Muscle of back (tissue), 11 donors: Measurements from ENCODE around the gene TMEM132D. TPM values are rescaled to one million over a fixed set of nuclear protein-coding genes. Genes with fewer than 3 reads are reported as not detected.
A peak's percentile ranks its signal among the peaks of the same experiment; 100 is the strongest.

ENCODE experiments used
- DNase-seq, 3 donors: peaks; one replicate each; pipeline versions ENCODE4 v3.0.0 to v3.0.0-alpha.2; 2013
- polyA plus RNA-seq, 10 donors: library from polyadenylated mRNA; unstranded; fragments of 120-200 nt; gene quantifications; one replicate each; pipeline ENCODE4 v1.2.1, GENCODE V29; 2013; ENCODE audit not compliant: insufficient read length in 10 of 10

TMEM132D gene
- polyA plus RNA-seq, 10 donors = 0.35 to 1.6 (median 0.91) TPM

- DNase-seq = peak in 2 of 3 donors; percentile 8 to 45
Measured at GRCh38 chr12:129103231-129103630, 800.6 kb downstream of the TMEM132D start.

GRCh38 chr12:129102233-129102632, 801.6 kb downstream of the TMEM132D start:
- DNase-seq = no peak

GRCh38 chr12:129101816-129102215, 802.0 kb downstream of the TMEM132D start:
- no peak for DNase-seq

- no peak for DNase-seq
Measured at GRCh38 chr12:129101404-129101803, 802.4 kb downstream of the TMEM132D start.

- no peak for DNase-seq
Measured at GRCh38 chr12:129097451-129097850, 806.4 kb downstream of the TMEM132D start.

- no peak for DNase-seq
Measured at GRCh38 chr12:129096968-129097367, 806.9 kb downstream of the TMEM132D start.

- no peak for DNase-seq
Measured at GRCh38 chr12:129096184-129096583, 807.6 kb downstream of the TMEM132D start.

- DNase-seq = no peak
Measured at GRCh38 chr12:129089576-129089975, 814.2 kb downstream of the TMEM132D start.

- DNase-seq = no peak
Measured at GRCh38 chr12:129084875-129085826, 818.7 kb downstream of the TMEM132D start.

GRCh38 chr12:129083121-129083840, 820.5 kb downstream of the TMEM132D start:
- peak in 1 of 3 donors; percentile 21 for DNase-seq

GRCh38 chr12:129082441-129082840, 821.4 kb downstream of the TMEM132D start:
- no peak for DNase-seq

- DNase-seq = no peak
Measured at GRCh38 chr12:129081755-129082250, 822.0 kb downstream of the TMEM132D start.

- no peak for DNase-seq
Measured at GRCh38 chr12:129080821-129081220, 823.0 kb downstream of the TMEM132D start.

- DNase-seq = no peak
Measured at GRCh38 chr12:129080391-129080790, 823.4 kb downstream of the TMEM132D start.

- no peak for DNase-seq
Measured at GRCh38 chr12:129079719-129080118, 824.1 kb downstream of the TMEM132D start.

- peak in 1 of 3 donors; percentile 22 for DNase-seq
Measured at GRCh38 chr12:129076441-129077320, 827.1 kb downstream of the TMEM132D start.

- DNase-seq = peak; percentile 56 to 70 (median 70)
Measured at GRCh38 chr12:129075460-129076208, 828.2 kb downstream of the TMEM132D start.

- no peak for DNase-seq
Measured at GRCh38 chr12:129074379-129074778, 829.4 kb downstream of the TMEM132D start.

GRCh38 chr12:129073157-129073915, 830.5 kb downstream of the TMEM132D start:
- no peak for DNase-seq

- no peak for DNase-seq
Measured at GRCh38 chr12:129071362-129071761, 832.5 kb downstream of the TMEM132D start.
